Chondrocyte (in vitro differentiated cells): Measurements from ENCODE around the gene TMCO6. TPM values are rescaled to one million over a fixed set of nuclear protein-coding genes. Genes with fewer than 3 reads are reported as not detected.
"Not testable (repeated sequence)": the region's sequence is repeated elsewhere in the genome, so short reads cannot be mapped to it uniquely, and the experiment has no call there.

Source experiments
- DNase-seq: peaks from one replicate; pipeline ENCODE4 v3.0.0; 2021; ENCODE audit warnings: mixed read lengths, low spot score
- H3K27ac Mint-ChIP-seq: one replicate; pipeline ENCODE4 v1.8.0; 2021; ENCODE audit warnings: mild to moderate bottlenecking, moderate library complexity, mixed read lengths; ENCODE audit not compliant: unreplicated experiment
- H3K27me3 Mint-ChIP-seq: 2 replicates; pipeline ENCODE4 v1.8.0; 2021; ENCODE audit warnings: low read depth, mixed read lengths
- H3K36me3 Mint-ChIP-seq: 2 replicates; pipeline ENCODE4 v1.8.0; 2021; ENCODE audit warnings: low read depth, mixed read lengths
- H3K4me1 Mint-ChIP-seq: 2 replicates; pipeline ENCODE4 v1.8.0; 2021; ENCODE audit warnings: low read depth, mild to moderate bottlenecking, mixed read lengths
- H3K4me3 Mint-ChIP-seq: one replicate; pipeline ENCODE4 v1.8.0; 2021; ENCODE audit warnings: mild to moderate bottlenecking, moderate library complexity, mixed read lengths; ENCODE audit not compliant: unreplicated experiment
- H3K9me3 Mint-ChIP-seq: 2 replicates; pipeline ENCODE4 v1.8.0; 2021; ENCODE audit warnings: low read depth, mixed read lengths
- CTCF ChIP-seq: fragments of 200-600 bp; sonication (generic); IDR thresholded peaks from 2 replicates; pipeline ENCODE4 v1.5.0; 2021; ENCODE audit warnings: antibody characterized with exemption, mild to moderate bottlenecking, moderate library complexity
- total RNA-seq: library from RNA; stranded (reverse); gene quantifications from 3 replicates; pipeline ENCODE4 v1.2.1, GENCODE V29; 2021

Gene TMCO6
- total RNA-seq, 1 donor from 2014 or later: 6.6 TPM

DNA sequence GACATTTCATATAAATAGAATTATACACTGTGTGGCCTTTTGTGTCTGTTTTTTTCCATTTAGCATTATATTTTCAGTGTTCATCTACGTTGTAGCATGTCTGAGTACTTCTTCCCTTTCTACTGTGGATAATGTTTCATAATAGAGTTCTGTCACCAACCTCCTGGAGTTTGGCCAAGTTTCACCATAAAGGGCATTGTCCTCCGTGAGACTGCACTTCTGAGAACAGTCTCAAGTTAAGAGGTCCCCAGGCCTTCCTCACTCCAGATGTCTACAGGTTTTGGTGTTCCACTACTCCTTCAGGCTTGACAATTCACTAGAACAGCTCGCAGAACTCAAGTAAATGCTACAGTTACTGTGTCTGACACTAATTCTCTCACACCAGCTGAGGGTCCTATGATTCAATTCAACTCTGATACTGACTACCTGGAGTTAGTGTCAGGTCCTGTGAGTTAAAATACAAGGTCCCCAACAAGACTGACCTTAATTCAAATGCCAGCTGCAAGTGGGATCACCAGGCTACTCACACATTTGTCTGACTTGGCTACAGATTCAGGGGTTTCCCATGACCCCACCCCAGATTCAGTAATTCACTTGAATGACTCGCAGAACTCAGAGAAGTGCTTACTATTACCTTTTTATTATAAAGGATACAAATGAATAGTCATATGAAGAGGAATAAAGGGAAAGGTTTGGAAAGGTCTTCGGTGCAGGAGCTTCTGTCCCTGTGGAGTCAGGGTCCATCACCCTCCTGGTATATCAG, 43.5 kb upstream of the TMCO6 start:
- no peak for DNase-seq
- no peak overlapping the region for H3K27ac Mint-ChIP-seq
- no peaks in the 10 kb centered on the region for H3K36me3 Mint-ChIP-seq
- H3K27me3 Mint-ChIP-seq: peaks cover 9% of the 10 kb centered on the region
- H3K4me1 Mint-ChIP-seq: peaks cover 7% of the 10 kb centered on the region
- H3K9me3 Mint-ChIP-seq: no peaks in the 10 kb centered on the region
- no peak for TF ChIP-seq CTCF
- no peak overlapping the region for H3K4me3 Mint-ChIP-seq

GRCh38 chr5:140596321-140596741, 42.9 kb upstream of the TMCO6 start:
- Mint-ChIP-seq H3K27ac (no peak overlapping the region), H3K4me1 (peaks cover 7% of the 10 kb centered on the region), H3K9me3 (no peaks in the 10 kb centered on the region), H3K36me3 (no peaks in the 10 kb centered on the region), H3K27me3 (peaks cover 9% of the 10 kb centered on the region), H3K4me3 (no peak overlapping the region)
- TF ChIP-seq CTCF: no peak
- no peak for DNase-seq

DNA sequence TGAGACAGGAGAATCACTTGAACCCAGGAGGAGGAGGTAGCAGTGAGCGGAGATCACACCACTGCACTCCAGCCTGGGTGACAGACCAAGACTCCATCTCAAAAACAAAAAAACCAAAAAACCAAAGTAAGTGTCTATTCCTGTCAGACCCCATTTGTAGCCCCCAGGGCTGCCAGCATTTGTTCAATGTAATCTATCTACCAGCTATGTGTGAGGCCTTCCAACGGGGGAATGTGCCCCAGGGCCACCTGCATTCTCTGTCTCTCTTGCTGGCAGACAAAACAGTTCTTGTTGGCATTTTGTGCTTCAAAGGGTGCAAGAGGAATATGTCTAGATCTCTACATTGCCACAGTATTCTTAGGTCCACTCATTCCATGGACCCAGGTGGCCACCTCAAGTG, 40.4 kb upstream of the TMCO6 start:
- Mint-ChIP-seq H3K36me3 (no peaks in the 10 kb centered on the region), H3K4me1 (no peaks in the 10 kb centered on the region), H3K27ac (no peak overlapping the region), H3K9me3 (no peaks in the 10 kb centered on the region), H3K27me3 (peaks cover 9% of the 10 kb centered on the region), H3K4me3 (no peak overlapping the region)
- no peak for TF ChIP-seq CTCF
- DNase-seq: no peak

DNA sequence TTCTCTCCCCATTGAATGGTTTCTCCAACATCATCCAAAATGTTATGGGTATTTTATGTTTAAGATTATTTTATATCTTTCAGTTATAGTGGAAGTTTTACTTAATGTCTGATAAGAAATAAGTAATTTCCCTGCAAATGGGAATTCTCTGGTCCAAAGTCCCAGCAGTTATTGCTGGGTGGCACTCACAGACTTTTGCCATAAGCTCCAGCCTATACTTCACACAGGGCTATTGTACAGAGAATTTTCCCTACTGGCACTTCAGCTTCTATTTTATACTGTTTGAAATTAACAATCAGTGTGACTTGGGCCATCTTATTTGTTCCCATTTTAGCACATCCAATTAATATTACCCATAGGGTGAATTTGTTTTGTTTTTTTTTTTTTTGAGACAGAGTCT, 39.2 kb upstream of the TMCO6 start:
- no peaks in the 10 kb centered on the region for H3K4me1 Mint-ChIP-seq
- no peaks in the 10 kb centered on the region for H3K9me3 Mint-ChIP-seq
- no peak overlapping the region for H3K27ac Mint-ChIP-seq
- no peak overlapping the region for H3K4me3 Mint-ChIP-seq
- DNase-seq: no peak
- TF ChIP-seq CTCF: no peak
- peaks cover 9% of the 10 kb centered on the region for H3K27me3 Mint-ChIP-seq
- no peaks in the 10 kb centered on the region for H3K36me3 Mint-ChIP-seq

GRCh38 chr5:140602147-140602546, 37.1 kb upstream of the TMCO6 start:
- Mint-ChIP-seq H3K4me3 (no peak overlapping the region), H3K4me1 (no peaks in the 10 kb centered on the region), H3K36me3 (no peaks in the 10 kb centered on the region), H3K27me3 (peaks cover 6% of the 10 kb centered on the region), H3K9me3 (no peaks in the 10 kb centered on the region), H3K27ac (no peak overlapping the region)
- TF ChIP-seq CTCF: no peak
- no peak for DNase-seq

DNA sequence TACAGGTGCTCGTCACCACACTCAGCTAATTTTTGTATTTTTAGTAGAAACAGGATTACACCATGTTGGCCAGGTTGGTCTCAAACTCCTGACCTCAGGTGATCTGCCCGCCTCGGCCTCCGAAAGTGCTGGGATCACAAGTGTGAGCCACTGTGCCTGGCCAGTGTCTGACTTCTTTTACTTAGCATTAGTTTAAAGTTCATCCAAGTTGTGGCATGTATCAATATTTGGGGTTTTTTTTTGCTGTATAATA, 35.9 kb upstream of the TMCO6 start:
- H3K9me3 Mint-ChIP-seq, H3K4me1 Mint-ChIP-seq, DNase-seq, H3K27ac Mint-ChIP-seq, H3K36me3 Mint-ChIP-seq, H3K27me3 Mint-ChIP-seq, H3K4me3 Mint-ChIP-seq: not testable (repeated sequence)
